GM18861 (cell line): ENCODE data around the gene MAN2A1.

Source experiments
- ATAC-seq: cut with Tn5 transposase; IDR thresholded peaks from one replicate; pipeline ENCODE4 v1.9.1; 2021; ENCODE audit not compliant: unreplicated experiment

MAN2A1 gene

DNA sequence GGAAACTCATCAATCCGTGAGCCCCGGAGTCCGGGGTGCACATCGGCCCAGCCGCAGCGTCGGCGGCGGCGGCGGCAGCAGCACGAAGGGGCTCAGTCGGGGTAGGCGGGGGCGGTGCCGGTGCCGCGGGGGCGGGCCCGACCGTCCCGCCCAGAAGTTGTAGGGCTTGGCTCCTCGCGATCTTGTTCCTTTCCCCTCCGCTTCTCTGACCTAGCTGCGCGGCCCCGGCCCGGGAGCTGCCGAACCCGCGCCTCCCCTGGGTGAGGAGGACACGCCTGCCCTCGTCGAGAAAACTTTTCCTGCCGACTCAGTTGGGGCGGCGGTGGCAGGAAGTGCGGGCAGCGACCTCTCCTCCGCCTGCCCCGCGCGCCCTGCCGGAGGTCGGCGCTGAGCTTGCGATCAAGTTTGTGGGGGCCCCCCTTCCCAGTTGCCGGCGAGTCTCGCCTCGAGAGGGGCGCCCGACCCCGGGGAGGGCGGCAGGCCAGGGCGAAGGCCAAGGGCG is at the start of gene MAN2A1:
Gene MAN2A1, plus strand, starts transcription at position 188 of the 502 bp plus-strand sequence. CDS start 491 bp downstream, outside the sequence.
- ATAC-seq, result peak; percentile 37

DNA sequence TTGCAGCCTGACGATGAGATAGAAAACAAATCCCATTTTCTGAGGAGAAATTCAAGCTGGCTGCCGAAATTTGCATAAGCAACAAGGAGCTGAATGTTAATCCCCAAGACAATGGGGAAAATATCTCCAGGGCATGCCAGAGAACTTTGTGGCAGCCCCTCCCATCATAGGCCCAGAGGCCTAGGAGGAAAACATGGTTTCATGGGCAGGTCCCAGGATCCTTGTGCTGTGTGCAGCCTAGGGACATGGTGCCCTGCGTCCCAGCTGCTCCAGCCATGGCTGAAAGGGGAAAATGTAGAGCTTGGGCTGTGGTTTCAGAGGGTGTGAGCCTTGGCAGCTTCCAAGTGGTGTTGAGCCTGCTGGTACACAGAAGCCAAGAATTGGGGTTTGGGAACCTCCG is 48.8 kb upstream of the MAN2A1 start:
- ATAC-seq, result no peak

DNA sequence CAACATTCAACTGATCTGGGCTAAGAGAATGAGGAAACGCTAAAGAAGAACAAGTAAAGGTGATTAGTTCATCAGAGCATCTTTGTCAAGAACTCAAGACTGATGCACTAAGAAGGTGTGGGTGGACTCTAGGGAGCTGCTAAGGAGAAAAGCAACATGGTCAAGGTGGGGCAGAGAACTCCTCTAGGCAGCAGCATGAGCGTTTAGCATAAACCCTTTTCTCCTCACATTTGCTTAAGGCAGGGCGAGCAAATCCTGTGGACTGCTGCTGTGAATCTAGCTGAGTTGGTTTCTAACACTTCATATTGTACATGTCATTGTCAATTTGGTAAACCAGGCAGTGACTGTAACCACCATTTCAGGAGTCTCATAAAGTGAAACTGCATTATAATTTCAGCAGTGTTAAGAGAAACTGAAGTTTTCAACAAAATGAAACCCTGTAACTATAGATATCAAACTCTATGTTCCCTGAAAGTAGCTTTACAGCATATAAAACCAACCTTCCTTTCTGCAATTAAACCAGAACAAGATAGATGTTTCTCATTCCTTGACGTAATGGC is 45.9 kb upstream of the MAN2A1 start:
- ATAC-seq, result no peak

DNA sequence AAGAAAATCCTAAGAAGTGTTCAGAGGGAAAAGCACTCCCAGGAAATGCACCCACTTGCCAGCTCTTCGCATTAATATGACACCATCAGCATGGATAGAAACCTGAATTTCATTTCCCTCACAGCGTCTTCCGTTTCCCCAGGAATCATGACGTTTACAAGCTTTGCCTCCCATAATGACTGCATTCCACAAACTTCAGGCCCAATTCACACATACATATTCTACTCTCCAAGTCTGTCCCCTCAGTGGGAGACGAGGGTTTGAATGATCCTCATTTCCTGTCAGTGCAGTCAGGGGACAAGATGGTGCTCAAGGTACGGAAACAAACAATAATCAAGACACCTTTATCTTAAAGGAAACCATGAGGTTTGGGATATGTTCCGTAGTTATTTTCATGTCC is 44.9 kb upstream of the MAN2A1 start:
- ATAC-seq, result no peak

DNA sequence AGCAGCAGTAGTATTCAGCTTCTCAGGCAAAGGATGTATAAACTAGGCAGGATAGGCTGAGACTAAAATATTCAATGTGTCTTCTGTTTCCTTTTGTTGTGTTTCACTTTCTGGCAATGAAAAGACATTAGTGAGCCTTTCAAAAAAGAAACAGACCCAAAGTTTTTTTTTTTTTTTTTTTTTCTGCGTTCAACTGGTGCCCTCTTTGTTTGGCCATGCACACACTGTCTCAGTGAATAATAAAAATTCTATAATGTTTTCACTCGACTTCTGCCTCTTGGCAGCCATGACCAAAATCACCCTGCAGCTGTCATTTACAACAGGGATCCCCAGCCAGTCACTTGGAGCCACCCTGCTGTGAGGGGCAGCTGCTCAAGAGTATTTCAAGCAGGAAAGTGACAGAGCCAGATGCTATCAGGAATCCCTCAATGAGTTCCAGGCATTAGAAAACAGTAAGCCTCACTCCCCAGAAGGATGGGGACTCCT is 44.0 kb upstream of the MAN2A1 start:
- no peak for ATAC-seq

DNA sequence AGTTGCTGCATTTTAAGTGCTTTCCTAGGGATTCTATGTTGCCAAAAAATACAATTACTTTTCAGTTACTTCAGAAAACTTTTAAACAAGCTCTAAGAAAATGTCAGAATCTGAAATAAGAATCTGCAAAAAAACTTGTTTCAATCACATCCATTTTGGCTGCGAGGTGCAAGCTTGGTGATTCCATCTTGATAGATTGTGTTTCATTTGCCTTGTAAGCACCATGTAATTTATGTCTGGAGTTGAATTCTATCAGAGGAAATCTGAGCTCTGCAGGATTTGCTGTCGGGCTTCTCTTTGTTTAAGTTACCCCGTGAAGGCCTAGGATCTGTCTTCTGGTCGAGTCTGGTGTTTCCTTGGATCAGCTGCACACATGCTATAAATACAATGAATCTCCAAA is 40.4 kb upstream of the MAN2A1 start:
- ATAC-seq, result no peak

DNA sequence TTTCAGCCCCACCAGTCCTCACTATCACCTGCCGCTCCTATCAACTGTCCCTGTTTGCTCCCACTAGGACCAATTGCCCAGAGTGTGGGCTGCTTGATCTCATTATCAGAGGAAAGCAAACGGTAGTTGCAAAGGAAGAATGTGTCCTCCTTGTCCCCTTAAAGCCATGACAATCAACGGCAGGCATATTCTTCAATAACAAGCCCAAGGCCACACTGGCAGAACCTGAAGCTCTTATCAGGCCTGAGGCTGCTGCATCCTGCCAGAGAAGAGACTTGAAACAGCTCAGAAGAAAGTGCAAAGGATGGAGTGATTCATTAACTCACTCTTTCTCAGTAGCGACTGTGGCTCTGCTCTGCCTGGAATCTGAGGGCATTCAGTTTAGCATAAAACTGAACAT is 39.2 kb upstream of the MAN2A1 start:
- no peak for ATAC-seq

DNA sequence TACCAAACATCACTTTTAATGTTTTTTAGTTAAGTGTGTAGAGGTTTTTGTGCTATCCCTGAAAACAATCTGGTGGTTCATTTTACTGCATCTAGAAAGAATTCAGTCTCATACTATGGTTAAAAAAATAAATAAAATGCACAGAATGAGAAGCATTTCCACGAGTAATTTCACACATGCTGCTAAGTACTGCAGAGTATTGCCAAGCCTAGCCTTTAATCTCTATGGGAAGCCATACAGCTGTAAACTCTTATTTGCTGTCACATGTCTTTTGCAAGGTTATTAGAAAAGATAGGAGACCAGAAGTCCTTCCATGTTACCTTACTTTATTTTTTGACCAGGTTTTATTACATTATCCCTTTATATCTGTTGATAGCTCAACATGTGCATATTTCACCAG is 37.6 kb upstream of the MAN2A1 start:
- ATAC-seq, result no peak

DNA sequence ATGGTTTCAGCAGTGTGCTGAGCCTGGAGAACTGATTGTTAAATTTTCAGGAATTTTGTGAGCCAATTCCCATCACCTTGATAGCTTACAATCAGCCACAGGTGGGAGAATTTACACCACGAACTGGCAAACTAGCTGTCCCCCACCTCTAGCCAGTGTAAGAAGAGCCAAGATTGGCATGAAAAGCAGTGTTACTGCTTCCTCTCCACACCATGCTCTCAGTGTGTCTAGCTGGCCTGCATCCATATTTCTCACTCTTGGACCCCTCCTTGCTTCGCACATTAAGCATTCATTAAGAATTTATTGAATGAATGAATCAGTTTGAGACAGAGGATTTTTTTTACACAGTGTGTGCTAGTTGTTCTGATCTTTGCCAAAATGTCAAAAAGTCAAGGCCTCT is 36.7 kb upstream of the MAN2A1 start:
- no peak for ATAC-seq

DNA sequence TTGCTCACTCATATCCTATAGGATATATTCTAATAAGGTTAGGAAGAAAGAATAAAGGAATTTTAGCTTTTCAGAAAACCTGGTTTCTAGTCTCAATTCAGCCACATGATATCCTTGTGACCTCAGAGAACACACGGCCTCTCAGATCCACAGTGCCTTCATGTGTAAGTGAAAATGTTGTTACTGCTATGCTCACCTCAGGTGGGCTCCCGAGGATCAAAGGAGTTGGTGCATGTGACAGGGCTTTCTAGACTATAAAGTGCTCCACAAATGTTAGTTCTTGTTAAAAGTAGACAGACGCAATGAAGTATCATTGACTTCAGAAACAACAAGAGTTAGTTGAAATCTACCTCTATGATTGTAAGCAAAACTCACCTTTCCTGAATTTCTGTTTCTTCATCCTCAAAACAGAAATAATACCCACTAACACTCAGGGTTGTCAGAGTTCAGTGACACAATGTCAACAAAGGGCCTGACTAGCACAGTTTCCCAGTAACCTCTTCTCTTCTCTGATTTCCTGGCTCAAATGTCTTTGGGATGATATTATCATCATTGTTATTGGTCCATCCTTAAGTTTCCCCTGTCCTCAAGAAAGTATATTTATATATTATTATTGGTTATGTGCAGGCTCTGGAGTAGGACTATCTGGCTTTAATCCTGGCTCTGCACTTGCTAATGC is 36.0 kb upstream of the MAN2A1 start:
- no peak for ATAC-seq

DNA sequence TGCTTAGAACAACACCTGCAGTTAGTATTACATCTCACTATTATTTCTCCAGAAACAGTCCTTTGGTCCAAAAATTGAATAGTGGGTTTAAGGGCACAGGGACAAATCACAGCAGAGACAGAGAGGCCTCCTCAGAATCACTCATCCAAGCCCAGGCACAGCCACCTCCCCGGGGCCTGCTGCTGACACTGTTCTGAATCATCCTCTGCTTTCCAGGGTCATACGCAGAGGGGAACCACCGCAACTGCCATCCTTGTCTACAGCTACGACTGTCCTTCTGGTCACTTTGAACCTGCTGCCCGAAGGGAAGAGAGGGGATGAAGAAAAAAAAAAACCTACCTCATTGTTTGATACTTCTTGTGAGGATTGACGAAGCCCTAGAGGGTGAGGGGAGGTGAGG is 35.3 kb upstream of the MAN2A1 start:
- ATAC-seq, result no peak

DNA sequence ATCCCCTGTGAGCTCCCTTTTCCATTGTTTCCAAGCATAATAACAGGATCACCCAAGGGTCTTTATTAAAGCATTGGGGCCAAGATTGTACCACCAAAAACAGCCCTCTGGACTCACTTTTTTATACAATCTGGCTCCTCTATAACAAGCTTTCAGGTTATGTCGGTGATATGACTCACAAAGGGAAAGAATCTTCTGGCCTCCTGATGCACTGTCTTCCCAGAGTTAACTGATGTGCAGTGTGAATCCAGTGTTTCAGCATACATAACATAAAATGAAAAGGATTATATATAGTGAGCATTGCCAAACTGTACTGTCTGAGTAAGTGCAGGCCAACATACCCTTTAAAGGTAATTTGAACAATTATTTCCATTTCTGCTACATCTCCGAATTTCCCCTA is 33.9 kb upstream of the MAN2A1 start:
- no peak for ATAC-seq

DNA sequence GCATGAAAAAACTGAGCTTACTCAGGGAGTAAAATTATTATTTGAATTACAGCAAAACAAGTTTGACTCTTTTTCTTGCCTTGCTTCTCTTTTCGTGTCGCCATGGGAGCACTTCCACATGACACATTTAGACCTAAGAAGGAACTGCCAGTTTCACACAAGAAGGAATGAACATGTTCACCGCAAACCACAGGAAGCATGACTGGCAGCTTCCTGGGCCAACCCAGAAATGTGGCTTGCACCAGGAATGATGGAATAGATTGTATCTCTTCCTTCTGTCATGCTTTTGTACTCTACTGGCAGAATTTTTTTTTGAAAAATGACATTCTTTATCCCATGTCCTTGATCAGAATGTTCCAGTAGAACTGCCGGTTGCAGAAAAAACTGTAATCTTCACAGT is 32.9 kb upstream of the MAN2A1 start:
- ATAC-seq, result no peak

DNA sequence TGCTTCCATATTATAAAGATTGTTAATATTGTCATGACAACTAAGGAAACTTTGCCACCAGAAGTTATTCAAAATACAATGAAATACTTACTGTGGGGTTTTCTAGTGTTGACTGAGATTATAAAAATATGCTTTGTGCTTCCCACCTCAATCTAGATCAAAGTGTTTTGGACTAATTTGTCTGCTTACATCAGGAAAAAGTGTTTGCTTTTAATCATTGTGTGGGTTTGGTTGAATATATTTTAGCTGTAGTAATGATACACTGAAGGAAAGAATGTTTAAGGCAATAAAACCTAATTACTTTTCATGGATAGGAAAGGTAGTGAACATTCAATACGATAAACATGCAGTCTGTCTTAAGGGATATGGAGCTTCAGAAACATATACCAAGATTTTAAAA is 29.8 kb upstream of the MAN2A1 start:
- ATAC-seq, result no peak

DNA sequence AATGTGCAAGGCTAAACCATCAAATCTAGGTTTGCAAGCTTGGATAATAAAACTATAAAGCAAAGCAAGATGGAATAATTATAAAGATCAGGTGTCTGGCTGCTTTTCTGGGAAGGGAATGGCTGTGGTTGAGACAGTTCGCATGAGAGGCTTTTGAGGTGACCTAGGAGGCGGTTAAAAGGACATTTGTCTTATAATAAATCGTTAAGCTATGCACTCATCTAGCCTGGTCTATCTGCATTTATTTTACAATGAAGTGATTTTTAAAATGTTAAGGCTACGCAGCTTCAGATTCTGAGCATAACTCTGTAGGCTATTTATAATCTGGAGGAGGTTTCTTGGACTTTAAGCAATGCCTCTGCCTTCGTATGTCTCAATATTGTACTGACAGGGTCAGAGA is 29.4 kb upstream of the MAN2A1 start:
- no peak for ATAC-seq

DNA sequence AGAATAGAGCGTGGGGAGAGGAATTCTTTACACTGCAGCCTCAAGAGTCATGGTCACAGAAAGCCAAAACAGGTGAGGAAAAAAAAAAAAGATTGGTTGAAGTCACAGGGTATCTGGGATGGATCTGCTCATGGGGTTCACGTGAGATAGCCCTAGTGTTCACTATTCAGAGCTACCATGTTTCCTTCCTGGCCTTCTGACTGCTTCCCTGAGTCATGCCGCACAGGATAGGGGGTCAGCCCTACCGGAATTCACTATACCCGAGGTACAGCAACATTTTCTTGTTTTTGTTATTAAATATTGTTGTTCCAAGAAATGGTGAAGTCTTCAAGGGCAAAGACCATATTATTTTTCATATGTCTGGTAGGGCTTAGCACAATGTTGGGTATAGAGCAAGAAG is 21.5 kb upstream of the MAN2A1 start:
- ATAC-seq, result no peak

DNA sequence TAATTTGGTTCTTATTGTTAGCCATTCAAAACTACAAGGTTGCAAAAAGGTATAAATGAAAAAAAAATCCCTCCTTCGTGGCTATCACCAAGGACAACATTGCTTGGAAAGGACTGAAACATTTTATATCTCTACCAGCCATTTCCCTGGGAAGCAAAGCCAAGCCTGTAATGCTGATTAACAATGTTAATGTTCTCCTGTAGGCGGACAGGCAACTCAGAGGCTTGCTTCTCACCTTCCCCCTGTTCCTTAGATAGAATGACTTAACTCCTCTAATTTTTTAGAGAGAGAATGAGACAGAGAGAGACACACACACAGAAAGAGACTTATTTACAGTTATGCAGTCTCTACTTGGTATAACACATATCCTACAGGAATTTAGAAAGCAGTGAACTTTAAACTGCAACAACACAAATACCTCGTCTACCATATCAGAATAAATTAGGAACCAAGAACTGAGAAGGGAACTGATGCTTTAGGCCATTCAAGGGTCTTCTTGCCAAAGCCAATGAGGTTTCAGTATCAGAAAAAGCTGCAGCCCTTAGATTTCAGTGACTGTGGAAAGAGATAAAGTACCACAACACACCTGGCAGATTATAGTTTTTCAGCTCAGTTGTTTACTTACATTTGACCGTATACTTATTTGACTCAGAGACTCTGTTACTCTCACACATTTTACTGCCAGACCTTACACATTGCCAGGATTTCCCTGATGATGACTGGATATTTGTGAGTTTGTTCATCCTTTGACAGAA is 20.9 kb upstream of the MAN2A1 start:
- ATAC-seq, result no peak

DNA sequence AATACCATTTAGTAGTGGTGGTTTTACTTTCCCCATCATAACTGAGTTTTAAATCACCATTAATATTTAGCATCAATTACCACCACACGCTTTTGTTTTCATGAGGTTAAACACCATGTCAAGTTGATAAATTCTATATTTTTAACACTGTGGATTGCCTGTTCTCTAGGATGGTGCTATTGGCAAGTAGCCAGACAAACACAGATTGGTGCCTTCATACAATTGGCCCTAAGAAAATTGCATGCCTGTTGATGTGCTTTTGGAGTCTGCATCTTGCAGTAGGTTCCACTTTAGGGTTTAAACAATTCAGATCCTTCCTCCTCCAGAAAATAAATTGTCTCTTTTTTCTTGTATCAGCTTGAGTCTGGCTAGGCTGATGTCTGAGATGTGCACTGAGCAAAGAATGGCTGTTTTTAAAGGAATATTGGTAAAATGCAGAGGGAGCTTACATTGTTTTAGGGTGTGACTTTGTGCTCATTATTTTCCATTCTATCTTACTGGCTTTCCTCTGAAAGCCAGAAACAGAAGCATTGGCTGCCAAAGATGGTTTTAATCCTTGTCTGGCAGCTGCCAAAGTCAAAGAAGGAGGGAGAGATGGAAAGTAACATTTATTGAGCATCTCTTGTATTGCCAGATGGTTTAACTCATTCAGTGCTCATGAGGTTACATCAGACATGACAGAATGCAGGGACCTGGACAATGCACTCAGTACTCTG is 19.6 kb upstream of the MAN2A1 start:
- no peak for ATAC-seq

DNA sequence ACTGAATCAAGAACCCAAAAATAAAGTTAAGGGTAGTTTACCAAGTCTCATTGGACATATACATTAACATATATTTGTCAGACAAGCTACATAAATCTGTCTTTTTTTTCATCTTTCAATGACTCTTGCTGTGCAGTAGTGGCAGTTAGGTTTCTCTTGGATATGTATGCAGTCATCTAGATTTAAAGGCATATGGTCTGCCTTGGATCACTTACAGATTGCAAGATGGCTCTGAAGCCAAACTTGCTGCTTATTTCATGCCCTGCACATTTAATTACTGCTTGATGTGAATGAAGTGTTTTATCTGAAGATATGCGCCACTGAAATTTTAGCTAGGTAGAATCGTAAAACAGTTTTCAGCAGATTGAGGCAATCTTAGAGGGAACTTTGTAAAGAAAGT is 18.6 kb upstream of the MAN2A1 start:
- no peak for ATAC-seq

DNA sequence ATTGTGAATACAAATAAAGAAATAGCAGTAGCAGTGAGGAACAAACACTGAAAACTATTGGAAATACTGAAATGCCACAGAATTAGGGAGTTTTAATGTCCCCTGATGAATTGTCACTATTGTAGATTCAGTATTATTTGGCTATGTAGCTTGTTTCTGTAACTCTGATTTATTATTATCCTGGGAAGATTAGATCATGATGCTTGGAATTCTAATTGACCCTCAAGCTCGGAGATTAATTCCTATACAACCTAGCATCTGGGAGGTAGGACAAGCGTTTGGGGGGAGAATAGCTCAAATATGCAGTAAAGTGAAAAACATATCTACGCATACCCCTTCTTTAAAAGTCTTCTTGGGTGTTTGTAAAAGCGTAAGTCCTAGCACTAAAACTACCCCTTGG is 15.1 kb upstream of the MAN2A1 start:
- ATAC-seq, result no peak

DNA sequence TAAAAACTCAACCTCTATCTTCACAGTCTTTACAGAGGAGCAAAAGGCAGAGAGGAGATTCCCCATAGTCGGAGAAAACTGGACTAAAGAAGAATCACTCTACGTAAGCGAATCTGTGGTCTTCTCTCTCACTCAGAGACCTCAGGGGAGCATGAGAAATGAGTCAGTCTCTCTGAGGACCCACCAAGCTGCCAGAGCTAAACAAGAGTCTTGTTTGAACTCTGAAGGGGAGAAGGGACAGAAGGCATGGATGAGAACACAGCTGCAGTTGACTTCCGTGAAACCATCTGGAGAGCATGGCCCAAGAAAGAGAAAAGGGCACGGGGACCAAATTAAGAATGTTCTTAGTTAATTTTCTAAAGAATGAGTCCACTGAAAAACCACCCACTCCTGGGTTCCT is 12.8 kb upstream of the MAN2A1 start:
- no peak for ATAC-seq
